DOHH2 (cell line): Measurements from ENCODE around the gene ALAS1.

ENCODE experiments used
- CTCF ChIP-seq: fragments of 200-600 bp; sonication (generic); IDR thresholded peaks from one replicate; pipeline ENCODE4 v1.5.1; 2014; ENCODE audit warnings: antibody characterized with exemption, mild to moderate bottlenecking, low read depth, low read length; ENCODE audit not compliant: poor library complexity, severe bottlenecking
- EZH2phosphoT487 ChIP-seq: fragments of 200-600 bp; sonication (generic); IDR thresholded peaks from 2 replicates; pipeline ENCODE4 v1.6.1; 2017; ENCODE audit warnings: borderline replicate concordance, mild to moderate bottlenecking, antibody characterized with exemption, low read length, moderate library complexity, mixed read lengths

- TF ChIP-seq CTCF (no peak), EZH2phosphoT487 (no peak)
These were observed 56.6 kb downstream of the ALAS1 start for GRCh38 chr3:52254608-52255007.
